GM18858 (cell line): ENCODE measurements around the gene LDAF1.
"Not testable (repeated sequence)": the region's sequence is repeated elsewhere in the genome, so short reads cannot be mapped to it uniquely, and the experiment has no call there.

Experiments
- ATAC-seq: cut with Tn5 transposase; IDR thresholded peaks from one replicate; pipeline ENCODE4 v1.9.1; 2021; ENCODE audit not compliant: unreplicated experiment

The LDAF1 gene

DNA sequence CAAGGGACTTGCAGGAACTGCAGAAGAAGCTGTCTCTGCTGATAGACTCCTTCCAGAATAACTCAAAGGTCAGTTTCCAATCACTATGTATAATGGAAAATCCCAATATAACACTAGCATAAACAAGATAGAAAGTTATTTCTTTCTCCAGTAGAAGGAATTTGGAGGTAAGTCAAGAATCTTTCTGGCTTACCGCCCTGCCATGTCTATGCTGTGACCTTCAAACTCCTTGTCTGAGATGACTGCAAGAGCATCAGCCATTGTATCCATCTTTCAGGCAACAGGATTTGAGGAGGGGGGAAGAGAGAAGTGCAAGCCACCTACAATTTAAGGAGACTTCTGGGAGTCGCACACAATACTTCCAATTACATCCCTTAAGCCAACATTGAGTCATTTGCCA lies 2.7 kb downstream of the LDAF1 start:
- ATAC-seq, result no peak

DNA sequence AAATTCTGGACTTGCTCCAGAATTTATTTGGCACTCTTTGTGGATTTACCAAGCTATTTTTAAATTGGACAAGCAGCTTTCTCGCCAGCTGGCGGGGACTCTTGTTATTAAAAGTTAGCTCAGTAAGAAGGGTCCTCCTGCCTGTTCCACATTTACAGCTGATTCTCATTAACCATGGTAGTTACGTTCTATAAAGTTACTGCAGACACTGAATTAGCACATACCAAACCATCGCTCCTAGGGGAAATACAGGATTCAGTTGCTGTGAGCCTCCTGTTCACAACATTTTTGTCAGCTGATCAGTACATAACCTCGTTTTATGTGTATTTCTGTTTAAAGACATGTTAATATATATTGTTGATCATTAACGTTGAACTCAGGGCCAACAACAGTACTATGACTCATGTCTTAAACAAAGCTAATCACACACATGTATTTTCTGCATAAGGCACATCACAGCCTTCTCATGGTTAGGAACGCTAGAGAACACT lies 4.2 kb downstream of the LDAF1 start:
- no peak for ATAC-seq

DNA sequence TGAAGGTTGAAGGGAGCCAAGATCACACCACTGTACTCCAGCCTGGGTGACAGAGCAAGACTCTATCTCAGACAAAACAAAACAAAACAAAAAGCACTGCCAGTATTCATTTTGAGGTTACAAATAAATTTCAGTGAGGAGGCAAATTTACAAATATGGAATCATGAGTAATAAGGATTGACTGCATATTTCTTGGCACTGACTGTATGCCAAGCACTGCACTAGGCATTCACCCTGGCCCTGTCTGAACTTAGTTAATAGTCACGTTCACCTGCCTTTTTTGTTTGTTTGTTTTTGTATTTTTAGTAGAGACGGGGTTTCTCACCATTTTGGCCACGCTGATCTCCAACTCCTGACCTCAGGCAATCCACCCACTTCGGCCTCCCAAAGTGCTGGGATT lies 5.1 kb downstream of the LDAF1 start:
- no peak for ATAC-seq

DNA sequence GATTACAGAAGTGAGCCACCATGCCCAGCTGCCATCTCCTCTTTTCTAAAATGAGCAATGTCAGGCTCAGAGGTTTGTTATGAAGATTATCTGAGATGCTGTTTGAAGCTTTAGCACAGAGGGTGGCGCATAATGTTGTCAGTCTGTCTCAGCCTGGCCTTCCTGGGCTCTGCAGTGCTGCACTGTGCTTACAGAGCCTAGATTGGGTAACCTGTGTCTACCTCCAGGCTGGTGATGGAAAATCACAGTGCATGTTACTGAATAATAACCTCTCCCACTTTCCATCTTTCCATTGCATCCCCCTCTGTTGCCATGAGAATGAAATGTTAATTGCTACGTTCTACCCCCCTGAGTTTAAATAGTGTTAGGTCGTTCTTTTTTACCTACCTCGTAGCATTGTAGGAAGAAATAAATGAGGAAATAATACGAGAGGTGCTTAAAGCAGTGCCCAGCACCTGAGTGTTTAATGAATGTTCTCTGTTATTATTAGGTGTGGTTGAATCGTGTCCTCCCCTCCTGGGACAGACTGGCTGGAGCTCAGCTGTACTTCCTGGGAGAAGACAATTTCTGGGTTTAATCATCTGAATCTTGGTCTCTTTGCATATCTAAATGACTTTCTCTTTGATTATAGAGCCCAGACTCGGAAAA lies 6.2 kb downstream of the LDAF1 start:
- no peak for ATAC-seq

DNA sequence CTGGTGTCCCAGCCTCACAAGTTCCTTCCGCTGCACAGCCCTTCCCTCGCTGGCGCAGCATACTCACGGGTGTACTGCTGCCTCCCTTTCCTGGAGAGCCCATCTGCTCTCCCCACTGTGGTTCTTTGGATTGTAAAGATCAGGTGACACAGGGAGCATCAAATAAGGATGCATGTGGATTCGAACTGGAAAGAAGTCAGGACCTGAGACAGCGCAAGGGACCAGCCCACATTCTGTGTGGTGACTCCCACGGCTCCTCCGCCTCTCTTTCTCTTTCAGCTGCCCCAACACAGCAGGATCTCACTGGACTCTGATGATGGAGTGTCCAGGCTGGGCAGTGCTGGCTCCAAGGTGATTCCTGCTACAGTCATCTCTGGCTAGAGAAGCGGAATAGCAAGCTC lies 8.1 kb downstream of the LDAF1 start:
- ATAC-seq, result no peak

DNA sequence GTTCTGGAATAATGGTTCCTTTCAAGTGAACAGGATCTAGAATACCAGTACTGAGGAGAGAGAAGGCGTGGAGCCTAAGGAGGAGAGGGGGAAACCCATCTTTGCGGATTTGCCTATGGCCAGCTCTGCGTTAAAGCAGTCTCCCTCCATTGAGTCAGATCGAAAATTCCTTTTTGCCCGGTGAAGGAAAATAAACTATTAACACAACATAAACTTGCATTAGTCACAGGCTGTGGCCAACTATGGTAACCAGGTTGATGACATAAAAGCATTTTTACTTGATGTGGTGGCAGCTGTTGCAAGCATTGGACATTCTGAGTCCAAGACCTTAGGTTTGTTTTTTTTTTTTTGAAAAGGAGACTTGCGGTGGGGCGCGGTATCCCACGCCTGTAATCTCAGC lies 8.9 kb downstream of the LDAF1 start:
- no peak for ATAC-seq

DNA sequence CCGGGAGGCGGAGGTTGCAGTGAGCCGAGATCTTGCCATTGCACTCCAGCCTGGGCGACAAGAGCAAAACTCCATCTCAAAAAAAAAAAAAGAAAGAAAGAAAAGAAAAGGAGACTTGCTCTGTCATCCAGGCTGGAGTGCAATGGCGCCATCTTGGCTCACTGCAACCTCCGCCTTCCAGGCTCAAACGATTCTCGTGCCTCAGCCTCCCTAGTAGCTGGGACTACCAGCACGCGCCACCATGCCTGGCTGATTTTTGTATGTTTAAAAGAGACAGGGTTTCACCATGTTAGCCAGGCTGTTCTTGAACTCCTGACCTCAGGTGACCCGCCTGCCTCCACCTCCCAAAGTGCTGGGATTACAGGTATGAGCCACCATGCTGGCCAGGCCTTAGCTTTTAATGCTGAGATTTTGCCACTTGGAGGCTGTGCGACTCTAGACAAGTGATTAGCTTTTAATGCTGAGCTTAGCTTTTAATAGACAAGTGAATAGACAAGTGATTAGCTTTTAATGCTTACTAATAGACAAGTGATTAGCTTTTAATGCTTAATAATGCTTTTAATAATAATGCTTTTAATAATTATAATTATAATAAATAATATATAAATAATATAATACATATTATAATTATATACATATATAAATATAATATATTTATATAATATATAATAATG lies 9.6 kb downstream of the LDAF1 start:
- no peak for ATAC-seq

DNA sequence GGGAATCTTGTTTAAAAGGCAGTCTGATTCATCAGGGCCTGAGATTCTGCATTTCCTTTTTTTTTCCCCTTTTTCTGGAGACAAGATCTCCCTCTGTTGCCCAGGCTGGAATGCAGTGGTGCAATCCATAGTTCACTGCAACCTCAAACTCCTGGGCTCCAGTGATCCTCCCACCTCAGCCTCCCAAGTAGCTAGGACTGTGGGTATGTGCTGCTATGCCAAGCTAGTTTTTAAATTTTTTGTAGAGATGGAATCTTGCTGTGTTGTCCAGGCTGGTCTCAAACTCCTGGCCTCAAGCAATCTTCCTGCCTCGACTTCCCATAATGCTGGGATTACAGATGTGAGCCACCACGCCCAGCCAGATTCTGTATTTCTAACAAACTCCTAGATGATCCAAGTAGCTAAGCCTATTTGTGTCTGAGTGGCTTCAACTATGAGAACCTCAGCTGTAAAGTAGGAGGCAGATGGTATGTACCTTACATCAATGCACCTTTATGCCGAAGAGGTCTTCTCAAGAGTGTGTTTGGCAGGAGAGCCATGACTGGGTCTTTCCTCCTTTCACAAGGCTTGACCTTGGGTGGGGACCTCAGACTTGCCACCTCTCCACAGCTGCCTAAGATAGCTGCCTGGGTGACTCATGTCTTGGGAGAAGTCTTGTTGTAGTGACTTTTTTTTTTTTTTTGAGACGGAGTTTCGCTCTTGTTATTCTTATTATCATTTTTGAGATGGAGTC lies 10.9 kb downstream of the LDAF1 start:
- no peak for ATAC-seq

DNA sequence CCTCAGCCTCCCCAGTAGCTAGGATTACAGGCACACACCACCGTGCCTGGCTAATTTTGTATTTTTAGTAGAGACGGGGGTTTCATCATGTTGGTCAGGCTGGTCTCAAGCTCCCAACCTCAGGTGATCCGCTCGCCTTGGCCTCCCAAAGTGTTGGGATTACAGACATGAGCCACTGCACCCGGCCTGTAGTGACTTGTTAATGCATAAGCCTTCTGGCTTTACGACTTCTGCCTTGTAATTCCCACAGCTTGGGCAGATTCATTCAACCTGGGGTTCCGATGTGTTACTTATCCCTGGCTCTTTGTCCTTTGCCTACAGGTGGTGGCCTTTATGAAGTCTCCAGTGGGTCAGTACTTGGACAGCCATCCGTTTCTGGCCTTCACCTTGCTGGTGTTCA lies 11.6 kb downstream of the LDAF1 start:
- ATAC-seq, result not testable (repeated sequence)

DNA sequence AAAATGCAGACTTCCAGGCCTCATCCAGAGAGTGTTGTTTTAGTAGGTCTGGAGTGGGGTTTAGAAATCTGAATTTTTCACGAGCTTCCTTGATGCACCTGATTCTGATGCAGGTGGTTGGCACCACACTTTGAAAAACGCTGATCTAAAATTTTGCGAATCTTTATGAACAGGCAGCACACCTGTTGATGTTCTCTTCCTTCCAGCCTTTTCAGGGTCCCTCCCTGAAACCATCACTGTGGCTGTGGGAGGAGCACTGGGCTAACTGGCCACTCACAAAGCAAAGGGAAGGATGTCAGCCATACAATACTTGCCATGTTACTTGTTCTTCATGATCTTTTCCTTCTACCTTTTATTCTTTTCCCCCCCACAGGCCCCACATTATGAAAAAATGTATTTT lies 14.2 kb downstream of the LDAF1 start:
- ATAC-seq, result no peak

DNA sequence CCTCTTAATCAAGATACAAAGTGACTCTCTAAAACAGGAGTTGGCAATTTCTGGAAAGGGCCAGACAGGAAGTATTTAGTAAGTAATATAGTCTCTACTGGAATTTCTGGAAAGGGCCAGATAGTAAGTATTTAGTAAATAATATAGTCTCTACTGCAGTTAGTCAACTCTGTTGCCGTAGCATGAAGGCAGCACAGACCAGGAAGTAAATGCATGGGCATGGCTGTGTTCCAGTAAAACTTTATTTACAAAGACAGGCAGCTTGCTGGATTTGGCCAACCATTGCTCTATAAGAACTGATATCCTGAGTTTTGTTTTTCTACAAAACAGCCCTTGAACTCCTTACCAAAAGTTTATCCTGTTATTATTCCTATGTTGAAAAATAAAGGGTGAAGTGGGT lies 16.9 kb downstream of the LDAF1 start:
- ATAC-seq, result no peak

DNA sequence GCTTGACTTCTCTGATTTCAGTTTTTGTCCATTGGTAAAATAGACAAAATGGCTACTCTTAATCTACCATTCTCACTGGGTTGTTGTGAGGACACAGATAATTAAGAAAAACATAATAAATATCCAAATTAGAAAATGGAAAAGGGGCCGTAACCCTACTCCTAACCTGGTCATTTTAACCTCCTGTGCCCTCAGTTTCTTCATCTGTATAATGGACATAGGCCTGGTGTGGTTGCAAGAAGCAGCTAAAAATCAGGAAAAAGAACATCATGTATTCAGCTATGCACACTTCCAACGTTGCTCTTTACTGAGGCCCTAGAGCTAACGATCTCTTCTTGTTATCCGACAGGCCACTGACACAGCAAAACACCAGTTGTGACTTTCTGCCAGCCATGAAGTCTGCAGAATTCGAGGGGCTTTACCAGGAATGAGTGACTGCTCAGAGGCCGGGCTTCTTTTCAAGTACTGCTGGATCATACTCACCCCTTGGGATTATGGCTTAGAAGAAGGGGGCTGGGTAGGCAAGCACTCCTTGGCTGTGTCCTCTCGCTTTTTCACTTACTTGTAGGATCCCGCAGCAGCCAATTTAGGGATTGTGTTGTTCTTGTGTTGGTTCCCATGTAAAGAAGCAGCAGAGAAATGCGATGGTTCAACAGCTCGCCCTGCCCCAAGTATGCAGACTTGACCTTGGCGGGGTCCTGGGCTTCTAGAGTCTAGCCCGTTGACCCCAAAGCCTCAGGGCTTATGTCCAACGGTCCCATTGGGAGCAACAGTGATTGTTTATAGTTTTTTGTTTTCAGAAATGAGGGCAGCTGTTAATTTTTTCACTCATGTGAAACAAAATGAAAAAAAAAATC lies 20.9 kb downstream of the LDAF1 start:
- ATAC-seq, result no peak

DNA sequence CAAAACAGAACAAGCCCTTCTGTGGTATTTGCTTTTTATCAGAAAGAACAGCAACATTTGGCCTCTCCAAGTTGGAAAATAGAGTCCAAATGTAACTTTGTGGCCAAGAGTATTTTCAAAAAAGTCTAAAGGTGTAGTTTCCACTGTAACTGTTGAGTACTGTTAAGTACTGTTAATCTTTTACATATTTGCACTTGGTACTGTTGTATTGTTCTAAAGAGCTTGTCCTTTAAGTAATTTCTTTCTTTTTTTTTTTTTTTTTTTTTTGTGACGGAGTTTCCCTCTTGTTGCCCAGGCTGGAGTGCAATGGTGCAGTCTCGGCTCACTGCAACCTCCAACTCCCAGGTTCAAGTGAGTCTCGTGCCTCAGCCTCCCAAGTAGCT lies 21.5 kb downstream of the LDAF1 start:
- ATAC-seq, result no peak

DNA sequence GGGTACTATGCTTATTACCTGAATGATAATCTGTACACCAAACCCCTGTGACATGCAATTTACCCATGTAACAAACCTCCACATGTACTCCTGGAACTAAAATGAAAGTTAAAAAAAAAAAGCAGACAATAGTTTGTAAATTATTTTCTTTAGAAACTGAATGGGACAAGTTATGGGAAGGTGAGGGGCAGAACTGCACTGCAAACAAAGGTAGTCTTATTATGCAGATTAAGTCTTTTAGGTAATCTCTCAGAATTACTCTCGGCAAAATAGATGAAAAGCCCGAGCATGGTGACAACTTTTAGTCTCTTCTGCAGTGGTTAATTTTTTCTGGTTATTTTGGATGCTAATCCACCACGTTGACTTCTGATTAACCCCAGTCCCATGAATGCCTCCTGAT lies 25.5 kb downstream of the LDAF1 start:
- no peak for ATAC-seq

DNA sequence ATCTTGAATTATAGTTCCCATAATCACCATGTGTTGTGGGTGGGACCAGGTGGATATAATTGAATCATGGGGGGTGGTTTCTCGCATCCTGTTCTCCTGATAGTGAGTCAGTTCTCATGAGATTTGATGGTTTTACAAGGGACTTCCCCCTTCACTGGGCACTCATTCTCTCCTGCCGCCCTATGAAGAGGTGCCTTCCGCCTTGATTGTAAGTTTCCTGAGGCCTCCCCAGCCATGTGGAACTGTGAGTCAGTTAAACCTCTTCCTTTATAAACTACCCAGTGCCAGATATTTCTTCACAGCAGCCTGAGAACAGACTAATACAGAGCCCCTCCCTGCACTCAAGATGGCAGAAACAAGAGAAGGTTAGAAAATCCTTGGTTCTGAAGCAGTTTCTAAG lies 26.4 kb downstream of the LDAF1 start:
- ATAC-seq, result no peak

DNA sequence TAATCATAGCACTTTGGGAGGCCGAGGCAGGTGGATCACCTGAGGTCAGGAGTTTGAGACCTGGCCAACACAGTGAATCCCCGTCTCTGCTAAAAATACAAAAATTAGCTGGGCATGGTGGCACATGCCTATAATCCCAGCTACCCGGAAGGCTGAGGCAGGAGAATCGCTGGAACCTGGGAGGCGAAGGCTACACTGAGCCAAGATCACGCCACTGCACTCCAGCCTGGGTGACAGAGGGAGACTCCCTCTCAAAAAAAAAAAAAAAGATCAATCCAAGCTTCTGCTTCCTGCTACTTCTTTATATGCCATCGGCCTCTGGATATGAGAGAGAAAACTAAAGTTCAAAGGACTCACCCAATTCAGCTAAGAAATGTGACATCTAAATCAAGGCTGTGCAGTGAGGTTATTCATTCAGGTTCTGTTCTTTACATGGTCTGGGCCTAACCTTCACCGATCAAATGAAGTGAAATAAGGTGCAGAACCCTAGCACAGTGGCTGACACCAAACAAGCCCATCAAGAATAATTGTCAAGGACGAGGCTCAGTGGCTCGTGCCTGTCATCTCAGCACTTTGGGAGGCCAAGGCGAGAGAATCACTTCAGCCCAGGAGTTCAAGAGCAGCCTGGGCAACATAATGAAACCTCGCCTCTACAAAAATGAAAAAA lies 27.3 kb downstream of the LDAF1 start:
- no peak for ATAC-seq

DNA sequence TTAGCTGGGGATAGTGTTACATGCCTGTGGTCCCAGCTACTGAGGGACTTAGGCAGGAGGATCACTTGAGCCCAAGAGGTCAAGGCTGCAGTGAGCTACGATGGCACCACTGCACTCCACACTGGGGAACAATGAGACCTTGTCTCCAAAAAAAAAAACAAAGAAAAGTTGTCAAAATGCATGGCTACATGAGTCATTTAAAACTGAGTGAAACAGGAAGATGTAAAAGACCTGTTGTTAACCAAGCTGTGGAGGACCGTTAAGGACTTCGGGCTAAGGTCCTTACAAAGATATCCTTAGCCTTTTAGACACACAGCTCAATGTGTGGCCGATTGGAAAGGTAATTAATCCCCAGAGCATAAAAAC lies 27.8 kb downstream of the LDAF1 start:
- ATAC-seq, result no peak

DNA sequence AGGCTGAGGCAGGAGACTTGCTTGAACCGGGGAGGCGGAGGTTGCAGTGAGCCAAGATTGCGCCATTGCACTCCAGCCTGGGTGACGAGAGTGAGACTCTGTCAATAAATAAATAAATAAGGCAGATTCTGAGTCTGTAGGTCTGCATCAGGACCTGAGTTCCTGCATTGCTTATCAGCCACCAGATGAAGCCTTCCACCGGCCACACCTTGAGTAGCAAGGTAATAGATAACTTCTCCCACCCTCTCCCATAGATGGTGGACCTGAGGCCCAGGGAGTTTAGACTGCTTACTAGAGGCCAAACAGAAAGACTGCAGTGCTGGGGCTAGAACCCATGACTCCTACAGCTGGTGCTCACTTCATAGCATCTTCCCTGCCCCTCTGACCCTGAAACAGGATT lies 30.8 kb downstream of the LDAF1 start:
- no peak for ATAC-seq

DNA sequence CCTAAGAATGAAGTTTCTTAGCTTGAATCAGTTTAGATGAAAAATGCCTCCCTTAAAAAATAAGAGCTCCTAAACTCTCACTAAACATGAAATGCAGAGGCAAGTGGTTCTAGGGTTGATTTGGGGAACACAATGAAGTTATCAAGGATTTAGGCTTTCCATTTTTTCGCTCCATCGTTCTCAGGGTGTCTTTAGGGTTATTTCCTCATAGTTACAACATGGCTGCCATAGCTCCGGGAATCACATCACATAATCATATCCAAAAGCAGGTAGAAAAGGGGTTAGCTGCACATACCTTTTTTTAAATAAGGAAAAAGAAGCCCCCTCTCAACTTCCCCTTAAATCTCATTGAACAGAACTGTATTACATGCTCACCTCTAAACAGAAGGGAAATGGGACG lies 31.5 kb downstream of the LDAF1 start:
- ATAC-seq, result no peak

DNA sequence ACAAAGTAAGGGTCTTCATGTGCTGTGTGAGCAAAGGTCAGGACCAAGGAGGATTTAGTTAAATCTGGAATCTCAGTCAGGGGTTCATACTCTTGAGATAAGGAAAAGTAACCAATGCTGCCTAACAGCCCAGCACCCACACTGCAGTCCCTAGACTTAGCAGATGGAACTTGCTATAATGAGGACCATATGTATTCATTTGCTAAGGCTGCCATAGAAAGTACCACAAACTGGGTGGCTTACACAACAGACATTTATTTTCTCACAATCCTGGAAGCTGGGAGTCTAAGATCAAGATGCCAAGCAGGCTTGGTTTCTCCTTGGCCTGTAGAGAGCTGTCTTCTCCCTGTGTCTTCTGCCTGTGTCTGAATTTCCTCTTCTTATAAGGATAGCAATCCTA lies 32.1 kb downstream of the LDAF1 start:
- ATAC-seq, result no peak

DNA sequence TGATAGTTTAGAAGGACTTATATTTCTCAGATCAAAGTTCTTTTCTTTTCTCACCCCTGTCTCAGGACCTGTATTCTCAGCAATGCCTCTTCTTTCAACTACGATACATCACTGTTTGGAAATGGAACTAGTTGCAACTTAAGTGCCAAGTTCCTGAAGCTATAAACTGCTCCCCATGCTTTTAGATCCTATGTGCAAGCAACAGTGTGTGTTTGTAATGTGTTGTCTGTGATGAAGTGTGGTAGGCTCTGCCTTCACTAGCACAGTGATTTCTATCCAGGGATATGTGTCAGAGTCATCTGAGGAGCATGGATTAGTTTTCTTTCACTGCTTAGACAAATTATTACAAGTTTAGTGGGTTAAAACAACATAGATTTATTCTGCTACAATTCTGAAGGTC lies 34.5 kb downstream of the LDAF1 start:
- ATAC-seq, result no peak
